Activated CD8-positive, alpha-beta memory T cell treated with anti-CD3 and anti-CD28 coated beads, Interleukin-2, amount 50 U/mL, for 24 hours (primary cell): ENCODE measurements around the gene PHLDA3.

Experiments used
- DNase-seq: peaks from one replicate; pipeline ENCODE4 v3.0.0-alpha.2; 2020; ENCODE audit errors: extremely low read depth

PHLDA3 gene

GRCh38 chr1:201468844-201469644, at the start of gene PHLDA3:
PHLDA3 (minus strand) TSS chr1:201469188; CDS start chr1:201468786, 402 bp downstream.
- no peak for DNase-seq

- no peak for DNase-seq
These were observed 49.1 kb upstream of the PHLDA3 start for GRCh38 chr1:201518071-201518470.

DNA sequence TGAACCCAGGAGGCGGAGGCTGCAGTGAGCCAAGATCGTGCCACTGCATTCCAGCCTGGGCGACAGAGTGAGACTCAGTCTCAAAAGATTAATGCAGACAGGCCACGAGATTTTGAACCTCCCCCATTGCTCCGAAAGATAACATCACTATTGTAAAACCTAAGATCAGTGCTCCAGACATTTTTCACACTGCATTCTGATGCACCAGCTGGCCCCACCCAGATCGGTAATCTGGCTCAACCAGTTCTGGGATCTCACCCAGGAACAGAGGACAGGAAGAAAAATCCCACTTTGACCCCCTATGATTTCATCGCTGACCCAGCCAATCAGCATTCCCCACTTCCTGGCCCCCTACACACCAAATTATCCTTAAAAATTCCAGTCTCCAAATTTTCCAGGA, 48.6 kb upstream of the PHLDA3 start:
- DNase-seq = no peak

- DNase-seq = no peak
These were observed 47.6 kb upstream of the PHLDA3 start for GRCh38 chr1:201516511-201517127.

DNA sequence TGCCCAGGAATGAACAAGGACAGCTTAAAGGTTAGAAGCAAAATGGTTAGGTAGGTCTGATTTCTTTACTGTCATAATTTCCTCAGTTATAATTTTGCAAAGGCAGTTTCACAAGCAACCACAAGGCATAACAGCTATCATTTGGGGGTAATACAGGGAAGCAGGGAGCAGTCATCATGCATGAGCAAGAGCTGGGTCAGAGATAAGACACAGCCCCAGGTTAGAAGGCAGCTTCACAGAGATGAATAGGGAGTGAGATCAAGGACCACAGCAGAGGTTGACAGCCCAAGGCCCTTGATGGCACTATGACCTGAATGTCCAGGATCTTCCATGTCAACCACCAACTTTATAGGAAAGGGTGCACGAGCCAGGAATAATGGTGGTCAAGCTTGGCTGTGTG, 46.9 kb upstream of the PHLDA3 start:
- DNase-seq = no peak

DNA sequence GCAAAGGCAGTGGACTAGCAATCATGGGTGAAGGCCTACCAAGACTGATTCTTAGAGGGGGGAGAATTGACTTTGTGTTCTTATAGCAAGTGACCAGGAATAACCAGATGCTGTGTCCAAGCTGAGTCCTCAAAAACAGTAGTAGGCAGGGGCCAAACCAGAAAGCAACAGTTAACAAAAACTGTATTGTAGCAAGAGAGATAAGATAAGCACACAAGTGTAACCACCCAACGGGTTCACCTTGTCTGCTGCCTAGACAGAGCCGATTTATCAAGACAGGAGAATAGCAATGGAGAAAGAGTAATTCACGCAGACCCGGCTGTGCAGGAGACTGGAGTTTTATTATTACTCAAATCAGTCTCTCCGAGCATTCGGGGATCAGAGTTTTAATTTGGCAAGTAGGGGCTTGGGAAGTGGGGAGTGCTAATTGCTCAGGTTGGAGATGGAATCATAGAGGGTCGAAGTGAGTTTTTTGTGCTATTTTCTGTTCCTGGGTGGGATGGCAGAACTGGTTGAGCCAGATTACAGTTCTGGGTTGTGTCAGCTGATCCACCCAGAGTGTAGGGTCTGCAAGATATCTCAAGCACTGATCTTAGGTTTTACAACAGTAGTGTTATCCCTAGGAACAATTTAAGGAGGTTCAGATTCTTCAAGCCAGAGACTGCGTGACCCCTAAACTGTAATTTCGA, 46.2 kb upstream of the PHLDA3 start:
- no peak for DNase-seq

DNA sequence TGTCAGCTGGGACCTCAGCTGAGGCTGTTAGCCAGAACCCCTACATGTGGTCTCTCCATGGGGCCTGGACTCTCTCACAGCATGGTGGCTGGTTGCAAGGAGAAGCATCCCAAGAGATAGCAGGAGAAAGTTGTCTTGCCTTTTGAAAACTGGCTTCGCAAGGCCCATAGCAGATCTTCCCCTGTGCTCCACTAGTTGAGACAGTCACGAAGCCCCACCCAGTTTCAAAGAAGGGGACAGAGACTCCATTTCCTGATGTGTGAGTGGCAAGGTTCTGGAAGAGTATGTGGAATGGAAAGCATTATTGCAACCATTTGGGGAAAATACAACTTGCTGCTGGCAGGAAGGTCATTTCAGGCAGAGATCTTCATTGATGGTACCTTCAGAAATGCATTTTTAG, 45.5 kb upstream of the PHLDA3 start:
- no peak for DNase-seq

- no peak for DNase-seq
These were observed 44.7 kb upstream of the PHLDA3 start for GRCh38 chr1:201513498-201514243.

DNA sequence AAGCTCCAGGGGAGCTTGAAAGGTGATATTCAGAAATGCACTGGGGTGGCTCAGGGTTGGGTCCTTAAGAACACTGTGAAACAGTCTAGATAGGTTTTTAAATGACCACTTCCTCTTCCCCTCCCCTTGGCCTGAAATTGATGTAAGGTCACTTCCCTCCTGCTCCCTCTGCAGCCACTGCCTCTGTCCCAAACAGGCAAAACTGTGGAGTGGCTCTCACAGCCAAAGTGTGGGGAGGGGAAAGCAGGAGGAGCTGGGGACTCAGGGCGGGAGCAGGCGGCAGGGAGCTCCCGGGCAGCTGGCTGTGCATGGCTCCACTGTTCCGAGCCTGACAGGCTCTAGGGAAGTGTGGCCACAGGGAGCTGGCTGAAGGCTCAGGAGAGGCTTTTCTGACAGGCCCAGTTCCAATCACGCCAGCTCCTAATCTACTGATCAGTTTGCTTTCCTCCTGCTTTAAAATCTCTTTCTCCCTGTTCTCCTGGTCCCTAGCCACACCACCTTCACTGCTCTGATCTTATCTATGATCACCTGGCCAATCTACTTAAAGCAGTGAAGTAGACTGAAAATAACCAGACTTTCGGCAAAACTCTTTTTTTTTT, 43.1 kb upstream of the PHLDA3 start:
- no peak for DNase-seq

DNA sequence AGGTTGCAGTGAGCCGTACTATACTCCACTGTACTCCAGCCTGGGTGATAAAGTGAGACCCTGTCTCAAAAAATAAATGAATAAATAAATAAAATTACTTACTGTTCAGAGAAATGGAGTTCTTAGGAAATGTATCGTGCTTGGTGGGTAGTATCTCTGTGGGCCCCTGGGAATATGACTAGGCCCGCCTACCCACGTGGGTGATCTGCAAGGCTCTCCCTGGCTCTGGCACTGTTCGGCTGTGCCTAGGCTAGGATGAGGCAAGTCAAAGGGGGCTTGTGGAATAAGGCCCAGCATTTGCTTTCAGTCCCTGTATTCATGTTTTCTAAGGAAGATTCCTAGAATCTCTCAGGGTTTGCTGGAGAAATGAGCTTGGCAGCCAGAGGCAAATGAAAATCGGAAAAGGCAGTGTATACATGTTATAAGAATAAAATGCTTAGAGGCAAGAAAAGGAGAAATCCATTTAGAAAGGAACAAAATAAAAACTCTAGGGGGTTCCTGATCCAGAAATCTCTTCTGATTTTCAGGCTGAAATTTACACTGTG, 42.5 kb upstream of the PHLDA3 start:
- no peak for DNase-seq

GRCh38 chr1:201510734-201511133, 41.7 kb upstream of the PHLDA3 start:
- no peak for DNase-seq

DNA sequence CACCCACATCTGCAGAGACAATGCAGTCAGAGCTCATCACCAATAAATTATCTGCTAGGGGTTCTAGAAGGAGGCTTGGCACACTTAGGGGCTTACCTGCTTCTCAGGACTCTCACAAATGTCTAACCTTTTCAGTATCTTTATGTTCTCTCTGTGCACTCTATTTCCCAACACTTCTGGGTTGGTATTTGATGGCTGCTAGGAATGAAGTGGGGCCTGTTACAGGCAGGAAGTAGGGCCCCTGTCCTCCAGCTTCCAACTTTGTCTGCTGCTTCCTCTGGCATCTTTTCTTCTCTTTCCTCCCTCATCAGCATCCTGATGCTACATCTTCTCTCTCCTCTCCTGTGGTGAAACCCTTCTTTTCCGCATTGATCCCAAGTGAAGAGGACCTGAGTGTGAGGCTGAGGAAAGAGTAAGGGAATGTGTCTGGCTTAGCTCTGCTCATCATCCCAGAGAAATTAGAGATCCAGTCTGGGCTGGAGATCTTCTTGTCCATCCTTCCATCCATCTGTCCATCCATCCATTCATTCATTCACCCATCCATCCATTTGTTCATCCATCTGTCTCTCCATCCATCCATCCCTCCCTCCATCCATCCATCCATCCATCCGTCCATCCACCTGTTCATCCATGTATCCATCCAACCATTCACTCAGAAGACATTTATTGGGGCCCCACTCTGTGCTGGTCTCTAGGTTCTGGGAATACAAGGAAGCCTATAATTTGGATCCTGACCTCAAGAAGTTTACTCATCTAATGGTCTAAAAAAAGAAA, 40.8 kb upstream of the PHLDA3 start:
- no peak for DNase-seq

GRCh38 chr1:201508809-201509208, 39.8 kb upstream of the PHLDA3 start:
- no peak for DNase-seq

DNA sequence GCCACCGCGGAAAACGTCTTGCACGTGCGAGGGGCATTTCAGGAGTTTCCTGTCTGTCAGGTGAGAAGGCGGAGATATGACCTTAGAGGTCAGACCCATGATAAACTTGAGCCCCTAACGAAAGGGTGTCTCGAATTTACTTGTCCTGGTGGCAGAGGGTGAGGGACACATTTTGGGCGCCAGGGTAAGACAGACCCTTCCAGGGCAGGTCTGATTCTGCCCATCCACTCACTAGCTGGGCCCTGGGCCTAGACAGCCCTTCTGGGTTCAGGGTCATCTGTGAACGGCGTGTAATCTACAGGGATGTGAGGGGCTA, 38.3 kb upstream of the PHLDA3 start:
- DNase-seq = no peak

GRCh38 chr1:201506557-201507359, 37.8 kb upstream of the PHLDA3 start, which contains the start of gene CSRP1:
CSRP1 (minus strand) TSS chr1:201507123; CDS start chr1:201496303, 10,820 bp downstream.
- peak; percentile 49 for DNase-seq

- DNase-seq = no peak
These were observed 37.1 kb upstream of the PHLDA3 start for GRCh38 chr1:201506092-201506491.

- DNase-seq = no peak
These were observed 36.5 kb upstream of the PHLDA3 start for GRCh38 chr1:201505503-201505890.

DNA sequence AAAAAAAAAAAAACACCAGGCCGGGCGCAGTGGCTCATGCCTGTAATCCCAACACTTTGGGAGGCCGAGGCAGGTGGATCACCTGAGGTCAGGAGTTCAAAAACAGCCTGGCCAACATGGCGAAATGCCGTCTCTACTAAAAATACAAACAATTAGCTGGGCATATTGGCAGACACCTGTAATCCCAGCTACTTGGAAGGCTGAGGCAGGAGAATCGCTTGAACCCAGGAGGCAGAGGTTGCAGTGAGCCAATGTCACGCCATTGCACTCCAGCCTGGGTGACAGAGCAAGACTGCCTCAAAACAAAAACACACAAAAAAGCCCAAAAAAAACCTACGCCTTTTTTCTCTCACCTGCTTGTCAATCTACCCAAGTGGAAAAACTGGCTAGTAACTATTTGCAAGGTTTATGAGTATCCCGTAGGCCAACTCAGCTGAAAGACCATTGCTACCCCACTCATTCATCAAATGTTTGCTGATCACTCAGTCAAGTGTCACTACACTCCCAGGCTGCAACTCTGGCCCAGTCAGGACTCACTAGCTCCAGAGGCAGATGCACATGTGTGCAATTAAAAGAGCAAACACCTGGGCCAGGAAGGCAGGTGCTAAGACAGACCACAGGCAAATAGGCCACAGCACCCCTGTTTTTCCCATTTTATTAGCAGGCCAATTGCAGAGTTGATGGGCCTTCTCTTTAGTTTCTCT, 36.0 kb upstream of the PHLDA3 start:
- DNase-seq = no peak

GRCh38 chr1:201504179-201504631, 35.2 kb upstream of the PHLDA3 start:
- no peak for DNase-seq
